GM23338 (cell line): Measurements from ENCODE around the gene ZFHX3. TPM values are rescaled to one million over a fixed set of nuclear protein-coding genes. Genes with fewer than 3 reads are reported as not detected.

Experiments used
- ATAC-seq: fragments of 200-7000 bp; cut with Tn5 transposase; 3 replicates; pipeline ENCODE4 v1.9.1; 2020
- DNase-seq: peaks from one replicate; pipeline ENCODE4 v3.0.0-alpha.2; 2015; ENCODE audit warnings: low spot score
- H2AFZ ChIP-seq: fragments of 200-600 bp; sonication (generic); 2 replicates; pipeline ENCODE4 v1.8.0; 2016; ENCODE audit warnings: antibody characterized with exemption, mild to moderate bottlenecking, moderate library complexity
- H3F3A ChIP-seq: fragments of 200-600 bp; sonication (generic); replicated peaks from 2 replicates; pipeline ENCODE4 v1.8.0; 2017; ENCODE audit warnings: antibody characterized with exemption, mixed run types, low read depth
- H3K27ac ChIP-seq: fragments of 200-600 bp; sonication (generic); 2 replicates; pipeline ENCODE4 v1.6.1; 2016; ENCODE audit warnings: low read depth
- H3K27me3 ChIP-seq: fragments of 200-600 bp; sonication (generic); 2 replicates; pipeline ENCODE4 v1.8.0; 2016; ENCODE audit warnings: mild to moderate bottlenecking, mixed run types, moderate library complexity; ENCODE audit not compliant: insufficient read depth
- H3K36me3 ChIP-seq: fragments of 200-600 bp; sonication (generic); 2 replicates; pipeline ENCODE4 v1.8.0; 2016; ENCODE audit warnings: mild to moderate bottlenecking; ENCODE audit not compliant: insufficient read depth
- H3K4me1 ChIP-seq: fragments of 200-600 bp; sonication (generic); 2 replicates; pipeline ENCODE4 v1.8.0; 2016; ENCODE audit warnings: mild to moderate bottlenecking, moderate library complexity; ENCODE audit not compliant: insufficient read depth
- H3K4me2 ChIP-seq: fragments of 200-600 bp; sonication (generic); 2 replicates; pipeline ENCODE4 v1.7.1; 2017; ENCODE audit warnings: mixed run types
- H3K4me3 ChIP-seq: fragments of 200-600 bp; sonication (generic); 2 replicates; pipeline ENCODE4 v1.6.1; 2016; ENCODE audit warnings: mixed run types
- H3K79me2 ChIP-seq: fragments of 200-600 bp; sonication (generic); replicated peaks from 2 replicates; pipeline ENCODE4 v1.8.0; 2017; ENCODE audit warnings: mild to moderate bottlenecking; ENCODE audit not compliant: insufficient read depth
- H3K9me2 ChIP-seq: fragments of 200-600 bp; sonication (generic); 2 replicates; pipeline ENCODE4 v1.8.0; 2017; ENCODE audit not compliant: insufficient read depth
- H4K20me1 ChIP-seq: fragments of 200-600 bp; sonication (generic); replicated peaks from 2 replicates; pipeline ENCODE4 v1.8.0; 2017; ENCODE audit warnings: mild to moderate bottlenecking; ENCODE audit not compliant: insufficient read depth
- H3K27ac Mint-ChIP-seq: 2 replicates; pipeline ENCODE4 v1.8.0; 2020; ENCODE audit warnings: inconsistent platforms, mild to moderate bottlenecking, moderate library complexity, mixed read lengths
- H3K27me3 Mint-ChIP-seq: 3 replicates; pipeline ENCODE4 v1.8.0; 2022; ENCODE audit warnings: low read depth, mild to moderate bottlenecking, moderate library complexity, mixed read lengths, inconsistent platforms; ENCODE audit not compliant: insufficient read depth, poor library complexity
- H3K36me3 Mint-ChIP-seq: 3 replicates; pipeline ENCODE4 v1.8.0; 2021; ENCODE audit warnings: low read depth, mild to moderate bottlenecking, inconsistent platforms, moderate library complexity, mixed read lengths
- H3K4me1 Mint-ChIP-seq: 3 replicates; pipeline ENCODE4 v1.8.0; 2020; ENCODE audit warnings: mild to moderate bottlenecking, inconsistent platforms, mixed read lengths
- H3K4me3 Mint-ChIP-seq: 3 replicates; pipeline ENCODE4 v1.8.0; 2021; ENCODE audit warnings: moderate library complexity, mild to moderate bottlenecking, inconsistent platforms, mixed read lengths
- H3K9me3 Mint-ChIP-seq: 3 replicates; pipeline ENCODE4 v1.8.0; 2020; ENCODE audit warnings: moderate library complexity, mild to moderate bottlenecking, inconsistent platforms, mixed read lengths
- ZNF462 ChIP-seq: fragments of 250-450 bp; sonication (Bioruptor Pico); IDR thresholded peaks from 2 replicates; pipeline ENCODE4 v1.5.0; 2020; ENCODE audit warnings: mild to moderate bottlenecking, moderate library complexity
- polyA plus RNA-seq: library from polyadenylated mRNA; unstranded; fragments of >200 nt; fragmentation: Nextera tagmentation; extraction: Ambion mirVana; gene quantifications from 2 replicates; pipeline ENCODE4 v1.2.1, GENCODE V29; 2016
- total RNA-seq: library from RNA; depleted of rRNA; stranded (reverse); fragments of >200 nt; shearing (Covaris generic); gene quantifications from 2 replicates; pipeline ENCODE4 v1.2.3, GENCODE V29; 2014
- TF ChIP-seq, protein P1 (sequence below): IDR thresholded peaks from one replicate; pipeline ENCODE4 v1.6.1; 2018; ENCODE audit warnings: antibody characterized with exemption; ENCODE audit not compliant: unreplicated experiment

The ZFHX3 gene
- total and polyA plus RNA-seq, 2 experiments from 2014 or later = 1.0 to 1.5 TPM

GRCh38 chr16:72969146-72969545 is 78.8 kb downstream of the ZFHX3 start (continued):
- TF ChIP-seq ZNF462 (CRISPR knock-in tag) = no peak

DNA sequence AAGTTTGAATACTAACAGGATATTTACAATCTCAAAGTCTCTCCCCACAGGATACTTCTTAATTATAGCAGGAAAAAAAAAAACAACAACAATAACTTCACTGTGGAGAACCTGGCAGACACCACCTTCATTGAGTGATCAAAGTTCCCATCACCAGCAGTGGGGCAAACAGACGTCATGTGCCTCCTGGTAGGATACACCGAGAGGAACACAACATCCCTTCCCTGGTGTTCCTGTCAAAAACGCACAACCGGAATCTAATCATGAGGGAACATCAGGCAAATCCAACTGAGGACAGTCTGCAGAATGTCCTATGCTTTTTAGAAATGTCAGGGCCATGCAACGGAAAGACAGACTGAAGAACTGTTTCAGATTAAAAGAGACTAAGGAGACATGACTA is 80.0 kb downstream of the ZFHX3 start:
- Histone ChIP-seq H4K20me1 (no peaks in the 10 kb centered on the region), H3K4me2 (no peak overlapping the region), H2AFZ (no peak overlapping the region), H3K79me2 (no peaks in the 10 kb centered on the region), H3K9me2 (peaks cover 5% of the 10 kb centered on the region; the same call in 1 of the 2 replicates), H3K4me1 (no peaks in the 10 kb centered on the region), H3F3A (no peaks in the 10 kb centered on the region), H3K27ac (no peak overlapping the region), H3K4me3 (no peak overlapping the region), H3K36me3 (no peaks in the 10 kb centered on the region), H3K27me3 (no peaks in the 10 kb centered on the region)
- Mint-ChIP-seq H3K27ac (no peak overlapping the region), H3K4me1 (no peaks in the 10 kb centered on the region), H3K4me3 (no peak overlapping the region), H3K27me3 (peaks cover 6% of the 10 kb centered on the region), H3K9me3 (no peaks in the 10 kb centered on the region; the same call in 2 of the 3 replicates), H3K36me3 (no peaks in the 10 kb centered on the region)
- ATAC-seq (no peak), DNase-seq (no peak)
- TF ChIP-seq, protein P1, sequence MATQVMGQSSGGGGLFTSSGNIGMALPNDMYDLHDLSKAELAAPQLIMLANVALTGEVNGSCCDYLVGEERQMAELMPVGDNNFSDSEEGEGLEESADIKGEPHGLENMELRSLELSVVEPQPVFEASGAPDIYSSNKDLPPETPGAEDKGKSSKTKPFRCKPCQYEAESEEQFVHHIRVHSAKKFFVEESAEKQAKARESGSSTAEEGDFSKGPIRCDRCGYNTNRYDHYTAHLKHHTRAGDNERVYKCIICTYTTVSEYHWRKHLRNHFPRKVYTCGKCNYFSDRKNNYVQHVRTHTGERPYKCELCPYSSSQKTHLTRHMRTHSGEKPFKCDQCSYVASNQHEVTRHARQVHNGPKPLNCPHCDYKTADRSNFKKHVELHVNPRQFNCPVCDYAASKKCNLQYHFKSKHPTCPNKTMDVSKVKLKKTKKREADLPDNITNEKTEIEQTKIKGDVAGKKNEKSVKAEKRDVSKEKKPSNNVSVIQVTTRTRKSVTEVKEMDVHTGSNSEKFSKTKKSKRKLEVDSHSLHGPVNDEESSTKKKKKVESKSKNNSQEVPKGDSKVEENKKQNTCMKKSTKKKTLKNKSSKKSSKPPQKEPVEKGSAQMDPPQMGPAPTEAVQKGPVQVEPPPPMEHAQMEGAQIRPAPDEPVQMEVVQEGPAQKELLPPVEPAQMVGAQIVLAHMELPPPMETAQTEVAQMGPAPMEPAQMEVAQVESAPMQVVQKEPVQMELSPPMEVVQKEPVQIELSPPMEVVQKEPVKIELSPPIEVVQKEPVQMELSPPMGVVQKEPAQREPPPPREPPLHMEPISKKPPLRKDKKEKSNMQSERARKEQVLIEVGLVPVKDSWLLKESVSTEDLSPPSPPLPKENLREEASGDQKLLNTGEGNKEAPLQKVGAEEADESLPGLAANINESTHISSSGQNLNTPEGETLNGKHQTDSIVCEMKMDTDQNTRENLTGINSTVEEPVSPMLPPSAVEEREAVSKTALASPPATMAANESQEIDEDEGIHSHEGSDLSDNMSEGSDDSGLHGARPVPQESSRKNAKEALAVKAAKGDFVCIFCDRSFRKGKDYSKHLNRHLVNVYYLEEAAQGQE = no peak
